Right lobe of liver (tissue), 4 donors: Measurements from ENCODE around the gene NFIA.

Experiments used
- POLR2A ChIP-seq: fragments of 450-650 bp; IDR thresholded peaks from one replicate; pipeline ENCODE4 v1.6.1; 2017; ENCODE audit warnings: antibody characterized with exemption, mild to moderate bottlenecking
- TF ChIP-seq, protein P1 (sequence below), 4 donors: fragments of 200-600 bp in 3 of 4; fragments of 450-650 bp in 1 of 4; IDR thresholded peaks; one replicate each; pipeline versions ENCODE4 v1.5.1 to v1.8.0; 2016 to 2022; ENCODE audit warnings: antibody characterized with exemption in 4 of 4, mild to moderate bottlenecking in 2 of 4
- donor health status: DM: no; HTN: no; CAD: no.
- donor health status: DM: no; HTN: no; CAD: no.
- donor health status: DM: no; HTN: yes; CAD: no.

GRCh38 chr1:61487801-61488200 is 405.4 kb downstream of the NFIA start:
- TF ChIP-seq, protein P1, sequence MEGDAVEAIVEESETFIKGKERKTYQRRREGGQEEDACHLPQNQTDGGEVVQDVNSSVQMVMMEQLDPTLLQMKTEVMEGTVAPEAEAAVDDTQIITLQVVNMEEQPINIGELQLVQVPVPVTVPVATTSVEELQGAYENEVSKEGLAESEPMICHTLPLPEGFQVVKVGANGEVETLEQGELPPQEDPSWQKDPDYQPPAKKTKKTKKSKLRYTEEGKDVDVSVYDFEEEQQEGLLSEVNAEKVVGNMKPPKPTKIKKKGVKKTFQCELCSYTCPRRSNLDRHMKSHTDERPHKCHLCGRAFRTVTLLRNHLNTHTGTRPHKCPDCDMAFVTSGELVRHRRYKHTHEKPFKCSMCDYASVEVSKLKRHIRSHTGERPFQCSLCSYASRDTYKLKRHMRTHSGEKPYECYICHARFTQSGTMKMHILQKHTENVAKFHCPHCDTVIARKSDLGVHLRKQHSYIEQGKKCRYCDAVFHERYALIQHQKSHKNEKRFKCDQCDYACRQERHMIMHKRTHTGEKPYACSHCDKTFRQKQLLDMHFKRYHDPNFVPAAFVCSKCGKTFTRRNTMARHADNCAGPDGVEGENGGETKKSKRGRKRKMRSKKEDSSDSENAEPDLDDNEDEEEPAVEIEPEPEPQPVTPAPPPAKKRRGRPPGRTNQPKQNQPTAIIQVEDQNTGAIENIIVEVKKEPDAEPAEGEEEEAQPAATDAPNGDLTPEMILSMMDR (IDR thresholded peaks at IDR 0.05), result no peak
- TF ChIP-seq POLR2A, result no peak
